Measurements from ENCODE around the gene USP6NL. TPM values are rescaled to one million over a fixed set of nuclear protein-coding genes. Genes with fewer than 3 reads are reported as not detected.

Gene USP6NL
- total RNA-seq, 1 experiment from 2014 or later, result 38.7 TPM

DNA sequence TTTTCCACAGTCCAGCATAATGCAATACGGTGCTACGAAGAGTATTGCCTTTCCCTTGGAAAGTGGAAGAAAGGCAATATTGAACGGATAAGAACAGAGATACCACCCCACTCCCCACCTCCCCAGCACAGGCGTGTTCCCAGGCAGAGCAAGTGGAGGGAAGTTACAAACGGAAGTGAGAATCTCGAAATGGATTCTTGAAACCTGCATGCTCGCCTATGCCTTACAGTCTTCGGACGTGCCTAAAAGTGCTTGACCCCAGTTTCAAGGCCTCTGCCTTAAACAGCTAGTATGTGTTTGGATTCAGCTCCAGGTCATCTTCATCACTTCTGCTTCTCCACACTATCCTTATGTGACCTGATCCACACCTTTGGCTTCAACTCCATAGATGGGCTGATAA is 35.0 kb upstream of the USP6NL start:
- no peak for DNase-seq (ENCODE audit: low spot score)
- no peaks in the 10 kb centered on the region for H3K27me3 ChIP-seq (replicated peaks; ENCODE audit: insufficient read depth, low read depth, low read length, poor library complexity)
- CTCF ChIA-PET, result interaction anchor here (0.7 kb wide), 1 partner anchor 42 kb away, joined by 7 read pairs; no protein-coding TSS in a partner anchor
- intact Hi-C loops (cut with micrococcal nuclease; ENCODE audit: unreplicated experiment), result no loop called here
- peaks cover 6% of the 10 kb centered on the region for H3K4me1 ChIP-seq (ENCODE audit: insufficient read depth, low read length, poor library complexity, severe bottlenecking)
- TF ChIP-seq, protein P1, sequence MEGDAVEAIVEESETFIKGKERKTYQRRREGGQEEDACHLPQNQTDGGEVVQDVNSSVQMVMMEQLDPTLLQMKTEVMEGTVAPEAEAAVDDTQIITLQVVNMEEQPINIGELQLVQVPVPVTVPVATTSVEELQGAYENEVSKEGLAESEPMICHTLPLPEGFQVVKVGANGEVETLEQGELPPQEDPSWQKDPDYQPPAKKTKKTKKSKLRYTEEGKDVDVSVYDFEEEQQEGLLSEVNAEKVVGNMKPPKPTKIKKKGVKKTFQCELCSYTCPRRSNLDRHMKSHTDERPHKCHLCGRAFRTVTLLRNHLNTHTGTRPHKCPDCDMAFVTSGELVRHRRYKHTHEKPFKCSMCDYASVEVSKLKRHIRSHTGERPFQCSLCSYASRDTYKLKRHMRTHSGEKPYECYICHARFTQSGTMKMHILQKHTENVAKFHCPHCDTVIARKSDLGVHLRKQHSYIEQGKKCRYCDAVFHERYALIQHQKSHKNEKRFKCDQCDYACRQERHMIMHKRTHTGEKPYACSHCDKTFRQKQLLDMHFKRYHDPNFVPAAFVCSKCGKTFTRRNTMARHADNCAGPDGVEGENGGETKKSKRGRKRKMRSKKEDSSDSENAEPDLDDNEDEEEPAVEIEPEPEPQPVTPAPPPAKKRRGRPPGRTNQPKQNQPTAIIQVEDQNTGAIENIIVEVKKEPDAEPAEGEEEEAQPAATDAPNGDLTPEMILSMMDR (conservative IDR thresholded peaks at IDR 0.05; ENCODE audit: low read depth, low read length), result no peak
- no peak for TF ChIP-seq EZH2 (IDR thresholded peaks at IDR 0.05; ENCODE audit: borderline replicate concordance, low read depth, low read length, poor library complexity, severe bottlenecking)
- no peaks in the 10 kb centered on the region for H3K9me3 ChIP-seq (ENCODE audit: low read depth, low read length, poor library complexity, severe bottlenecking)
- H3K4me3 ChIP-seq (ENCODE audit: low read depth, low read length, poor library complexity, severe bottlenecking), result no peak overlapping the region
- POLR2A ChIA-PET (ENCODE audit: low non-redundant PET), result interaction anchor here (0.6 kb wide), 1 partner anchor 97 kb away, joined by 3 read pairs; no protein-coding TSS in a partner anchor
- H3K27ac ChIP-seq (ENCODE audit: low read depth, low read length, poor library complexity, severe bottlenecking), result no peak overlapping the region
- no TSS peak for BruUV-seq (replicated peaks)
- no peaks in the 10 kb centered on the region for H3K36me3 ChIP-seq (ENCODE audit: insufficient read depth, low read length, poor library complexity, severe bottlenecking)

DNA sequence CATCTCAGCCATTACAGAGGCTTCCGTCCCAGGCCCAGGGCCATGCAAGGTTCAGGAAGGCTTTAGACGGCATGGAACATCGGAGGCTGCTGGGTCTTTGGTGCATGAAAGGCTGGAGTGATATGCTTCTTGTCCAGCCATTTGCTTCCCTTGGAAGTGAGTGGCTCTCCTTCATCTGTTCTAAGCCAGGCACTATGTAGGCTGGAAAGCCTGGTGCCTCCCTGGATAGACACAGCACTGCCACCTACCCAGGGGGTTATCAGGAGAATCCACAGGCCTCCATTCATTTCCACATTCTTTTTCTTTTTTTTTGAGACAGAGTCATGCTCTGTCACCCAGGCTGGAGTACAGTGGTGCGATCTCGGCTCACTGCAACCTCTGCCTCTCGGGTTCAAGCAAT is 31.6 kb upstream of the USP6NL start:
- DNase-seq (ENCODE audit: low spot score), result no peak
- POLR2A ChIA-PET (ENCODE audit: low non-redundant PET), result no interaction called here
- TF ChIP-seq, protein P1 (conservative IDR thresholded peaks at IDR 0.05; ENCODE audit: low read depth, low read length), result no peak
- TF ChIP-seq EZH2 (IDR thresholded peaks at IDR 0.05; ENCODE audit: borderline replicate concordance, low read depth, low read length, poor library complexity, severe bottlenecking), result no peak
- Histone ChIP-seq H3K27ac (ENCODE audit: low read depth, low read length, poor library complexity, severe bottlenecking) (no peak overlapping the region), H3K4me1 (ENCODE audit: insufficient read depth, low read length, poor library complexity, severe bottlenecking) (peaks cover 5% of the 10 kb centered on the region), H3K36me3 (ENCODE audit: insufficient read depth, low read length, poor library complexity, severe bottlenecking) (no peaks in the 10 kb centered on the region), H3K27me3 (replicated peaks; ENCODE audit: insufficient read depth, low read depth, low read length, poor library complexity) (no peaks in the 10 kb centered on the region), H3K4me3 (ENCODE audit: low read depth, low read length, poor library complexity, severe bottlenecking) (no peak overlapping the region), H3K9me3 (ENCODE audit: low read depth, low read length, poor library complexity, severe bottlenecking) (no peaks in the 10 kb centered on the region)
- CTCF ChIA-PET, result no interaction called here
- no TSS peak for BruUV-seq (replicated peaks)
- intact Hi-C loops (cut with micrococcal nuclease; ENCODE audit: unreplicated experiment), result no loop called here

DNA sequence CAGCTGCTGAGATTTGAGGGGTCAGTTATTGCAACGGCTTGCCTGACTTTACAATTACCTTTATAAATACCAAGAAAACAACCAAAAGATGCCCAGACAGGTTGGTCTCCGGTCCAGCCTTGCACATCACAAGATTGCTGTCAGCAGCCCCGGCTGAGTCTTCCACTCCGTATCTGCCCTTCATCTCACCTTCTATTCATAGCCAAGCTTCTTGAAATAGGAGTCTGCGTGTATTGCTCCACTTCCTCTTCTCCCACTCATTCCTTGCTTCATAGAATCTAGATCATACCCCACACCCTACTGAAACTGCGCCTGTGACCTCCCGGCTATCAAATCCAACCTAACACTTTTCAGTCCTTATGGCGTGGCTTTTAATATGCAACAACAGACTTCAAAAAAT is 31.1 kb upstream of the USP6NL start:
- Histone ChIP-seq H3K4me3 (ENCODE audit: low read depth, low read length, poor library complexity, severe bottlenecking) (no peak overlapping the region), H3K36me3 (ENCODE audit: insufficient read depth, low read length, poor library complexity, severe bottlenecking) (no peaks in the 10 kb centered on the region), H3K4me1 (ENCODE audit: insufficient read depth, low read length, poor library complexity, severe bottlenecking) (peaks cover under 1% of the 10 kb centered on the region), H3K27me3 (replicated peaks; ENCODE audit: insufficient read depth, low read depth, low read length, poor library complexity) (no peaks in the 10 kb centered on the region), H3K27ac (ENCODE audit: low read depth, low read length, poor library complexity, severe bottlenecking) (no peak overlapping the region), H3K9me3 (ENCODE audit: low read depth, low read length, poor library complexity, severe bottlenecking) (no peaks in the 10 kb centered on the region)
- ChIA-PET CTCF (no interaction called here), POLR2A (ENCODE audit: low non-redundant PET) (no interaction called here)
- TF ChIP-seq, protein P1 (conservative IDR thresholded peaks at IDR 0.05; ENCODE audit: low read depth, low read length), result no peak
- no peak for TF ChIP-seq EZH2 (IDR thresholded peaks at IDR 0.05; ENCODE audit: borderline replicate concordance, low read depth, low read length, poor library complexity, severe bottlenecking)
- BruUV-seq (replicated peaks), result no TSS peak
- DNase-seq (ENCODE audit: low spot score), result no peak
- intact Hi-C loops (cut with micrococcal nuclease; ENCODE audit: unreplicated experiment), result no loop called here

All from A673 (cell line).